COLO668 (cell line): ENCODE results near the gene HS2ST1.

Experiments
- DNase-seq: peaks from one replicate; lab custom pipeline; 2025; ENCODE audit not compliant: unreplicated experiment; lab: John Stamatoyannopoulos, UW

Gene HS2ST1

GRCh38 chr1:87132284-87132870, 217.9 kb downstream of the HS2ST1 start:
- no peak for DNase-seq

DNA sequence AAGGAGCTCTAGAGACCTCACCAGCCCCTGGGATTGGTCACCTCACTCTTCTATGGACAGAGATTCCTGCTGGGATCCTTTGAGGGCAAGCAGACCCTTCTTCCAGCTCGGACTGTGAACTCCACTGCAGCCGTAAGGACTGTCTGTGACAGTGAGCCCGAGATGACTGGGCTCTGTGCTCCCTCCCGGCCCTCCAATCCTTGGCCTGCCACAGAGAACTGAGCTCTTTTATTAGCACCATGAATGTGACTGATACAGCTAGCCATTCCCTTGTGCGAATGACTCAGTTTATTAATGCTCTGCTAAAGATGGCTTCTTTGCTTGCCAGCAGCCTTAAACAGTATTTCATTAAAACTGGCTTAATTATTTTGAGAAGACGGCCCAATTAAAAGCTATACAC, 219.6 kb downstream of the HS2ST1 start:
- no peak for DNase-seq

GRCh38 chr1:87134625-87135328, 220.3 kb downstream of the HS2ST1 start:
- DNase-seq = no peak

GRCh38 chr1:87135329-87135712, 220.9 kb downstream of the HS2ST1 start:
- DNase-seq = no peak

DNA sequence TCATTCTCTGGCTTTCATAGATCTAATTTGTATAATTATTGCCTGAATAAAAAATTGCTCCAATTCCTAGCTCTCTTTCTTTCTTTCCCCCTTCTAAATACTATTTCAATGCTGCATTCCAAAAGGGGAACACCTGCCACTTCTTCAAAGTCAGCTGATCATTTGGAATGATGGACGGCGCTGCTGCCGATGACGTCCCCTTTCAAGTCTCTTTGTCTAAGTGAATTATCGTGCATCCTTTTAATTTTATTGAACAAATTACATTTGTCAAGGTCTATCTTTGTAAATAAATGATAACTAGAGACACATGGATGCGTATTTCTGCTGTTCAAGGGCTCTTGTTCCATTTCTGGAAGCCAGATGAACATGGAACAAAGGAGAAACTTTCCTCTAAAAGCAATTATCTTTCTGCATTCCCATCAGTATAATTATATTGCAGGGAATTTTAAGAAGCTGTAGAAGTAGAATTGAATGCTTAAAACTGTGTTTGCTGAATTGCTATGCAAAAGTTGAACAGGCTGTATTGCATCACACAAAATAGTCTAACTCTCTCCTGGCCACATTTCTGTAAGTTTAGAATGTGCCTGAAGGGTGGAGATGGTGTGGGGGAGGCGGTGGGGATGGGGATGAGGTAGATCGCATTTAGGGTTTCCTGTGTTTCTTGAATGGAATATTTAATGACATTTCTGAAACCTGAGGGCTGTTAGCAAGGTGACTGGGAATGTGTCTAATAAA, 222.3 kb downstream of the HS2ST1 start:
- DNase-seq = no peak

DNA sequence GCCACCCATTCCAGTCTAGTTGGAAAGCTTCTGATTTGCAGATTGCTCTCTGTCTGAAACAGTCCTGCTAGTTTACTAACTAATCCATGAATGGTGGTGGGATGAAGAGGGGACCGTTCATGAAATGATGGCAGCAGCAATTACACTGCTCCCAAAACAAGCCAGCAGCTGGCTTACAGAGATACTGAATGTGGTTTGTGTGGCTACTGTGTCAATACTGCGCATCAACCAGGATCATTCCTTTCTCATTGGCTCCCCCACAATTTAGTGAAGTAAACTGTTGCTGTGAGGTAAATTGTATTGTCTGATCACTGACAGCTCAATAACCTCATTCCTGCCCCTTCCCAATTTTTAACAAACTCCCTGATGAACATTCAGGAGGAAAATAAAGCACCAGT, 222.9 kb downstream of the HS2ST1 start:
- DNase-seq = no peak

DNA sequence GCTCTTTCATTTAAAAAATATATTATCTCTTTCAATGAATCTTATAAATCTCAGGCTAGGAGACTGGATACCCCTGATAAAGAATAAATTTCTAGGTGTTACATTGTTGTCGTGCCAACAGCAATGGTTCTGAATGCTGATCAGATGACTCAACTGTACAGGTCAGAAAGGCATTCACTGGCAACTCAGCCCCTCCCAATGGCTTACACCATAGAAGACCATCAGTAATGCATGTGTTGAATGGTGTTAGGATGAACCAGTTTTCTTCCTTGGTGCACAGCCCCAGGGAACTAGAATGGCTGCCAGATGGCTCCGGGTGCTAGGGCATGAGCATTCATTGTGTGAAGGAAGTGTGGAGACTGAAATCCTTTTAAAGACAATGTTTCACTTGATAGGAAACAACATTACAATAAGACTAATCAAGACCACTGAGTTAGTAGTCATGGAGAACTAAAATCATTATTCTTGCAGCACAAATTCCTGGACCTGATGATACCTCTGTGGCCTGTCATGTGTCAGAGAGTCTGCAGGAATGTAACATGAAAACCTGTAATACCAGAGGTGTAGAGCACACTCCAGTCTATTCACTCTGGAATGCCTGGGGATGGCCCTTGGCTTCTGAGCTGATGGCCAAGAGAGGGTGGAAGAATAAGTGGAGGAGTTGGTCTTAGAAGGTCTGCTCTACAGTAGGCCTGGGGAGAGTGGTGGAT, 226.6 kb downstream of the HS2ST1 start:
- no peak for DNase-seq

GRCh38 chr1:87141556-87141955, 227.1 kb downstream of the HS2ST1 start:
- DNase-seq = no peak

DNA sequence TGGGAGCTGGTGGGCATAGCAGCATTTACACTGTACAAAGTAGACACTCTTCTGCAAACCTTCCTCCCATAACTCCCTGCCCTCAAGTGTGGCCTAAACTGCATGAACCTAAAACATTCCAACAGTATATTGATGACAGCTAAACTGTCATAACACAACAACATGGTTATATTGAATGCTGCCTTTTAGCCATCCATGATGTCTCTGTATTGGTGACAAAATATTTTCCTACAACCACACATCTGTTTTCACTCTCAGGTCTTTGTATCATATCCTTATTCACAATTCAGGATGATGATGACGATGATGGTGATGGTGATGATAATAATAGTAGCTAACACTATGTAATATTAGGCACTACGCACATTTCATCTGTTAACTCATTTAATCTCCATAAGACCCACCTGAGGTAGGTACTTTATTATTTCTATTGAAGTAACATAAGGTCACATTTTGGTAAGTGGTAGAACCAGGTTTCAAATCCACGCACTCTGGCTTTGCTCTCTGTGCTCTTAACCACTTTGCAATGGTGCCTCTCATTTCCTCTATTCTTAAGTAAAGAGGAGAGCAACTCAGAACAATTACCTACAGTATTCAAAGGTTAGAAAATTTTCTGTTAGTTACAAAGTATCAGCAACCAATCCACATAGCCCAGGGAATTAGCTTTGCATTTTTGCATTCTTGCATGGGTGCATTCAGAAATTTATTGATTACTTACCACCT, 229.1 kb downstream of the HS2ST1 start:
- DNase-seq = no peak

DNA sequence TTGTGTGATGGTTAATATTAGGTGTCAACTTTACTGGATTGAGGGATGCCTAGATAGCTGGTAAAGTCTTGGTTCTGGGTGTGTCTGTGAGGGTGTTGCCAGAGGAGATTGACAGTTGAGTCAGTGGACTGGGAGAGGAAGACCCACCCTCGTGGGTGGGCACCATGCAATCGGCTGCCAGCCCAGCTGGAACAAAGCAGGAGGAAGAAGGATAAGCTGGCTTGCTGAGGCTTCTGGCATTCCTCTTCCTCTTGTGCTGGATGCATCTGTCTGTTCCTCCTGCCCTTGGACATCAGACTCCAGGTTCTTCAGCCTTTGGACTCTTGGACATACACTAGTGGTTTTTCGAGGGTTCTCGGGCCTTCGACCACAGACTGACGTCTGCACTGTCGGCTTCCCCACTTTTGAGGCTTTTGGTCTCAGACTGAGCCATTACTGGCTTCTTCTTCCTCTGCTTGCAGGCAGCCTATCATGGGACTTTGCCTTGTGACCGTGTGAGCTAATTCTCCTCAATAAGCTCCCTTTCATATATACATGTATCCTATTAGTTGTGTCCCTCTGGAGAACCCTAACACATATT, 230.0 kb downstream of the HS2ST1 start:
- DNase-seq = no peak

DNA sequence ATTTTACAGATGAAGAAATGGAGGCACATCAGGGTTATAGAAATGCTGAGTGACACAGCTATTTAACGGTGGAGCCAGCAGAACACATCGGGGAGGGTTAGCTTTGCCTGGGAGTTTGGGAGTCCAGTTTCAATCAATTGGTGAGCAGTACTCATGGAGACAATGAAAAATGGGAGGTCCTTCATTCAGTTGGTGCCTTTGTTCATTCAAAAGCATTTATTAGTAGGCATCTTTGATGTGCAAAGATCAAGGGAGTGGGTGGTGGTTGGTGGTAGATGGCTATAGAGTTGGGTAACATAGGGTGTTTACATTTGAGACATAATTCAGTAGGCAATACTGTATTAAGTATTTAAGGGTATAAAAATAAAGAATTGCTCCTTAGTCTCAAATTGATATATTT, 230.5 kb downstream of the HS2ST1 start:
- no peak for DNase-seq

- DNase-seq = no peak
Observed at GRCh38 chr1:87146538-87146937, 232.1 kb downstream of the HS2ST1 start.

DNA sequence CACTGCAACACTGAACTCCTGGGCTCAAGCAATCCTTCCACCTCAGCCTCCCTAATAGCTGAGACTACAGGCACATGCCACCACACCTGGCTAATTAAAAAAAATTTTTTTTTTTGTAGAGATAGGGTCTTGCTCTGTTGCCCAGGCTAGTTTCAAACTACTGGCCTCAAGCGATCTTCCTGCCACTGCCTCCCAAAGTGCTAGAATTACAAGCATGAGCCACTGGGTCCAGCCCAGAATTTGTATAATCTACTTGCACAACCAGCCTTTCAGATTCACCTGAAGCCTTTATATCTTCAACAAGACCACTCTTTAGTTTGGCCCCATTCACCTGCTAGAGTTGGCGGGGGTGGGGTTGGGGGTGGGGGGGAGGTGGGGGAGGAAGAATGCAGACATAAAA, 232.6 kb downstream of the HS2ST1 start:
- DNase-seq = no peak

- no peak for DNase-seq
Observed at GRCh38 chr1:87147851-87148250, 233.4 kb downstream of the HS2ST1 start.

DNA sequence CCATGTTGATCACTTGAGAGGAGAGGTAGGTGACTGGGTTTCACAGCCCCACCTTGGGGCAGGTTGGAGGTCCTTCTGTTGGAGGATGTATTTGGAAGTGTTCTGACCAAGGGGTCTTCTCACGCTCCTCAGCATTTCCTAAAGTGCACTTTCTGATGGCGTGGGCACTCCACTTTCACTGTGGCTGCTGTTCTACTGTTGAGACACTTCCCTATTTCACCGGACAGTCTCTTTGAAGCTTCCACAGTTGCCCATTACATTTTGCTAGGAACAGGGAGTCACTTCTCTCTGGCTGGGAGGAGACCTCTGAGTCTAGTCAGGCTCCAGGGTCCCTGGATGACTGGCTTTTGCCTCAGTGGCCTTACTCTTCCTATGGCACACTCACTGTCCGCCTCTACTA, 234.2 kb downstream of the HS2ST1 start:
- no peak for DNase-seq

GRCh38 chr1:87149241-87150041, 235.0 kb downstream of the HS2ST1 start:
- DNase-seq = no peak

- DNase-seq = no peak
Observed at GRCh38 chr1:87150143-87150542, 235.7 kb downstream of the HS2ST1 start.

DNA sequence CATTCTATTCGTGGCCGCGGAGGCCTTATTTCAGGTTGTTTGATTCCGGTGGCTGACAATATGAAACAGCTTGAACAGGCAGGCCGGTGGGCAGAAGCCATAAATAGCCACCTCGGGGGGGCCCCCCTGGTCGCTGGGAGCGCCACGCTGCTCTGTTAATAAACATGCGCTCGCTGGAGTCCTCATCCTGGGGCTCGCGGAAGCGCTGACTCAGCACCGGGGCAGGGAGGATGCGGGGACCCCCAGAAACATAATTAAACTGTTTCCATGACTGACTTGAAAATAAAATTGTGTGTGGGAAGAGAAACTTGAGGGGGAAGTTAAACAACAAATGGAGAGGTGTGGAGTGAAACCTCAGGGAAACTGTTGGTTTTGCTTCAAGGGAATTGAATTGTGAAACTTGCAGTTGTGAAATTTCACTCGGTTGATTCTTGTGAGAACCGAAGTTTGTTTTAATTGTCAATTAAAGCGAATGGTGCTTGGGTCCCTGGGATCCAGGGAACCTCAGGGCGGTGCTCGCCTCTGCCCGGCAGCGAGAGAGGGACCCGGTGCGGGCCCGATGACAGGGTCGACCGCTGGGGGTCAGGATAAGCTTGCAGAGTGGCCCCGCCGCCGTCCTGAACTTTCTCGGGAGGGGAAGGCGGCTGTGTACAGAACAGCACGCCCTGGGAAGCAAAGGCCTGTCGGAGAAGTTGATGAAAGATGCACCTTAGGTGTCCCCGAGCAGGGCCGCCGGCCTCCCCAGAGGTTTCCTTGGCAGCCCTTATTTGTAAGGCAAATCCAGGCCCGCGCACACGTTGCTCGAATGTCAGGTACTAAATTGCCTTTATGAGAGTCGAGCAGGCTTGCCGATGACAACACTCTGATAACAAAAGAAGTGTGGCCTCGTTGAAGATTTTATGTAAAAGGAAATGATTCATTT, 237.3 kb downstream of the HS2ST1 start:
- DNase-seq = peak; percentile 70

DNA sequence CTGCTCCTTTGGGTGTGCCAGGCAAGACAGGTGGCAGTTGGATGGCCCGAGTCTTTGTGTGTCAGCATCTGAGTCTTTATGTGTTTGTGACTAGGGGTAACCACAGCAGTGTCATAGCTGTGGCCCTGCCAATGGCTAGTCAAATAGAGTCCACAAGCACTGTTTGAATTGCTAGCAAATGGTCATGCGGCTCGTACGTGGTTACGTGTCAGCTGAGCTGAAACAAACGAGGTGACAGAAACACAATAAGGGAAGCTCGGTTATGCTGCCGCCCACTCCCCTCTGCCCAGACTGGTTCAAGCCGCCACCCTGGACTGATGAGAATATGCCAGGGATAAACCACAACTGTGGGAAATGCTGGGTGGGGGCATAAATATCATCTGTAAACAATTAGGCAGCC, 239.9 kb downstream of the HS2ST1 start:
- DNase-seq = no peak
